NCI-H2081 (cell line): ENCODE data around the gene NIN.
"Not testable (repeated sequence)": the region's sequence is repeated elsewhere in the genome, so short reads cannot be mapped to it uniquely, and the experiment has no call there.

Source experiments
- DNase-seq, 2 experiments: peaks; one replicate each; lab custom pipeline; 2025; lab: John Stamatoyannopoulos, UW

NIN gene

DNA sequence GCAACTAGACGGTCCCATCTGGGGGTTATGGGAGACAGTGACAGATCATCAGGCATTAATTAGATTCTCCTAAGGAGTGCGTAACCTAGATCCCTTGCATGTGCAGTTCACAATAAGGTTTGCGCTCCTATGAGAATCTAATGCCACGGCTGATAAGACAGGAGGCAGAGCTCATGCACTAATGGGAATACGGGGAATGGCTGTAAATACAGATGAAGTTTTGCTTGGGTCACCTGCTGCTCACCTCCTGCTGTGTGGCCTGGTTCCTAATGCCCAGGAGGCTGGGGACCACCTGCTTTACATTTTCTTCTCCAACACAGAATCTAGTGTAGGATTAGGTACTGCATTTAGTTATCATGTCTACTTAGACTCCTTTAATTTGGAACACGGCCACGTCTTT is 113.2 kb downstream of the NIN start:
- DNase-seq: no peak

- DNase-seq: no peak
Measured at GRCh38 chr14:50714450-50715073, 116.4 kb downstream of the NIN start.

- no peak for DNase-seq
Measured at GRCh38 chr14:50711043-50711442, 119.9 kb downstream of the NIN start.

DNA sequence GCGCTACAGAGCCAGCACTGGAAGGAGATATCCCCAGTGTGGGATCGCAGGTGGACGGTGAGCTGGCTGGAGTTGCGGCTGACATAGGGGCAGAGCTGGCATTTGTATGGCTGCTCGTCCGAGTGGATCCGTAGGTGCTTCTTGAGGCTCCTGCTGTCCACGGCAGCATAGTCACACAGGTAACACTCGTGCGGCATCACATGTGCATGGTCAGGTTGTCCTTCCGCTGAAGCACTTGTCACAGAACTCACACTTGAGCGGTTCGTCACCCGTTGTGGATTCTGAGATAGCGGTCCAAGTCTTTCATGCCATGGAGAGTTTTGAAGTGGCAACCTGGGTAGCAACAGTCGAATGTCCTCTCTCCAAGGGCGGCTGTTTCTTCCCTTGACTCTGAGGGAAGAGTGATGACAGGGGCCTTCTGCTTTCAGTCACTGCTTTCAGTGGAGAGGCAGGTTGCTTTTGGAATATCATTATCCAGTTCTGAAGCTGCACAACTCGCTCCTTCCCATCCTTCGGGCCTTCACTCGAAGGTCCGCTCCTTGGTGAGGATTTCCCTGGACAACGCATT is 125.9 kb downstream of the NIN start:
- DNase-seq: no peak

DNA sequence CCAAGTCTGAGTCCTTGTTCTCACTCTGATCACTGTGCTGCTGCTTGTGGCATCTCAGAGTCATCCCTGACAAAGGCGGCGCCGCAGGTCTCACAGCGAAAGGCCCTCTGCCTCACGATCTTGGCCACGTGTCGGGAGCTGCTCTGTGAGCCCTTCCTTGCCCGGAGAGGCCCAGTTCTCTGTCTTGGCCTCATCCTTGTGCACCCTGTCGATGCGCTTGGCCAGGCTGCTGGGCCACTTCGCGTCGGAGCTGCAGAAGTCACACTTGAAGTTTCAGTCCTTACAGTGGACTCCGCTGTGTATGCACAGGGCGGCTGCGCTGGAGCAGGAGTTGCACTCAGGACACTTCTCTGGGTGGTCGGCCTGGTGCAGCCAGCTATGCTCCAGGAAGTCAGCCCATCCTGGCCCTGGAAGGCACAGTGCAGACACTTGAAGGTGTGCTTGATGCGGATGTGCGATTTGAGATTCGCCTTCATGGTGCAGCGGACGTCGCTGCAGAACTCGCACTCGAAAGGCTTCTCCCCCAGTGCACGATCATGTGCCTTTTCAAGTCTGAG is 126.4 kb downstream of the NIN start:
- no peak for DNase-seq

DNA sequence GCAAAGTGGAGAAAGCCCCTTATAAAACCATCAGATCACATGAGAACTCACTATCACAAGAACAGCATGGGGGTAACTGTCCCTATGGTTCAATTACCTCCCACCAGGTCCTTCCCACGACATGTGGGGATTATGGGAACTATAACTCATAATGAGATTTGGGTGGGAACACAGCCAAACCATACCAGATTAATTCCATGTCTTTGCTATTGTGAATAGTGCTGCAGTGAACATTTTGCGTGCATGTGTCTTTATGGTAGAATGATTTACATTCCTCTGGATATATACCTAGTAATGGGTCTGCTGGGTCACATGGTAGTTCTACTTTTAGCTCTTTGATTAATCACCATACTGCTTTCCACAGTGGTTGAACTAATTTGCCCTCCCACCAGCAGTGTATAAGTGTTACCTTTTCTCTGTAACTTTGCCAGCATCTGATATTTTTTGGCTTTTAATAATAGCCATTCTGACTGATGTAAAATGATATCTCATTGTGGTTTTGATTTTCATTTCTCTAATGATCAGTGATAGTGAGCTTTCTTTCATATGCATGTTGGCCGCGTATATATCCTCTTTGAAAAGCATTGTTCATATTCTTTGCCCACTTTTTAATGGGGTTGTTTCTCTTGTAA is 133.2 kb downstream of the NIN start:
- no peak for DNase-seq

- not testable (repeated sequence) for DNase-seq
Measured at GRCh38 chr14:50694260-50694659, 136.7 kb downstream of the NIN start.

DNA sequence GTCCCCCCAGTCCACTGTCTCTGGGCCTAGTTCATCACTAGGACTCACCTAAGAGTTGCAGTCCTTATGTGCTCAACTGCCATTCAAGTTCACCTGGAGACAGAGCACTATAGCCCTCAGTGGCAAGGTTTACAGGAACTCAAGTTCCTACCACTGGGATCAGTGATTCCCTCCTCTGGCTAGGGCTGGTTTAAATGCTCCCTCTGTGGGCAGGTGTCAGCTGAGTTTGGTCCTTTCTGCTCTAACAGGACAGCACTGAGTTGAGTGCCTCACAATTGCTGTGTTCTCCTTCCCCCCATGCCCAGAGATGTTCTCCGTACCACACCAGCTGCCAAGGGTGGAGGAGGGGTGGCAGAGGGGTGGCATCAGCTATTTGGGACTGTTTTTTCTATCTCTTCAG is 142.1 kb downstream of the NIN start:
- DNase-seq: no peak

DNA sequence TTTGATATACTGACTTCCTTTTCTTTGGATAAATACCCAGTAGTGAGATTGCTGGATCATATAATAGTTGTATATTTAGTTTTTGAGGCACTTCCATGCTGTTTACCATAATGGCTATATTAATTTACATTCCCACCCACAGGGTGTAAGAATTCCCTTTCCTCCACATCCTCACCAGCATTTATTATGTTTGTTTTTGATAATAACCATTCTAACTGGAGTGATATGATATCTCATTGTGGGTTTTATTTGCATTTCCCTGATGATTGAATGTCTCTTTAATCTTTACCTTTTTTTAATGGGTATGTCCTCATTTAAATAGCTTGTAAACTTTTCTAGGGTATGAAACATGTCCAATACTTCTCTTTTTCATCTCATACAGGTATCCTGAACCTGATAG is 151.3 kb downstream of the NIN start:
- DNase-seq: peak in 1 of 2 experiments; percentile 47

DNA sequence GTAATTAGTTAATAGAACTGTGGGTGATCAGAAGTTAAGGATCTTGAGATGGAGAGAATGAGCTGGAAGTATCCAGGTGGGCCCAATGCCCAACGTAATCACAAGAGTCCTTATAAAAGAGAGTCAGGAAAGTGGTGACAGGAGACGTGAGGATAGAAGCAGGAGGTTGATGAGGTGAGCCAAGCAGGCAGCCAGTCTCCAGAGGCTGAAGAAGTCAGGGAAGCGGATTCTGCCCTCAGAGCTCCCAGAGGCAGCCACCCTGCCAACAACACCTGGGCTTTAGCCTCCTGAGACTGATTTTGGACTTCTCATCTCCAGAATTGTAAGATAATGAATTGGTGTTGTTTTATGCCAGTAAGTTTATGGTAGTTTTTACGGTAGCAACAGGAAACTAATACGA is 152.8 kb downstream of the NIN start:
- DNase-seq: no peak

GRCh38 chr14:50677527-50678063 is 153.4 kb downstream of the NIN start:
- DNase-seq: no peak

GRCh38 chr14:50676814-50677516 is 154.0 kb downstream of the NIN start:
- no peak for DNase-seq

DNA sequence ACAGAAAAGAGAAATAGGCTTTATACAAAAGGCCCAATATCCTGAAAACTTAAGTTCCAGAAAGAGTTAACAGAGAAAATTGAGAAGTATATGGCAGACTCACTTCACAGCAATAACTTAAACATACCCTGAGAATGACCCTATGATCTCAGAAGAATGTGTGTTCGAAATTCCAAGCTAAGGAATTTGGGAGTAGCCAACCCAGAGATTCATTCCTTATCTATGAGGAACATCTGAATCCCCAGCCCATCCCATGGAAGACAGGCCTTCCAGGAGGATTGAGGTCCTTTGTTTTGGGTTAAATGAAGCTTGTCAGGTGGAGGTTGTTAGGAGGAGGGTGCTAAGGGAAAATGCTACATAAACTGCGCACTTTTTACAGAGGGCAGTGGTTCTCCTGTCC is 155.4 kb downstream of the NIN start:
- no peak for DNase-seq

GRCh38 chr14:50670866-50671256 is 160.1 kb downstream of the NIN start:
- no peak for DNase-seq

DNA sequence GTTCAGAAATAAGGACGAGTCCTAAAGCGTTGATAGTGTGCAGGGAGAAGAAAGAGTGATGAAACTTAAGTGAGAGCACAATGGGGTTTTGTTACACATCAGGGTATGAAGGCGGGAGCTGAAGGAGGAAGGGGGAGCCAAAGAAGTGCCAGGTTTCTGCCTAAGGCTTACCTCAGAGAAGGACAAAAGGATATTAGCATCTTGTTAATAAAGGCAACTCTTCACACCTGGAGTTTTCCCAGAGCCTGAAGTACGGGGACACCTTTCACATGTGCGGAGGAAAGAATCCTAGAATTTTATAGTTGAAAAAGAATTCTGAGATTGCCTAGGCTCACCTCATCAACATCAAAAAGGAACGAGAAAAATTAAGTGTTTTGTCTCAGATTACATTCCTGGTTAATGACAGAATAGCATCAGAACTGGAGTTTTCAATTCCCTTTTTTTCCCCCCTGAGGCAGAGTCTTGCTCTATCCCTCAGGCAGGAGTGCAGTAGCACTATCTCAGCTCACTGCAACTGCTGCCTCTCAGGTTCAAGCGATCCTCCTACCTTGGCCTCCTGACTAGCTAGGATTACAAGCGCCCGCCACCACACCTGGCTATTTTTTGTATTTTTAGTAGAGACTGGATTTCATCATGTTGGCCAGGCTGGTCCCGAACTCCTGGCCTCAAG is 160.6 kb downstream of the NIN start:
- DNase-seq: no peak
